ENCODE results near the gene AGO4.
"Not testable (repeated sequence)": the region's sequence is repeated elsewhere in the genome, so short reads cannot be mapped to it uniquely, and the experiment has no call there.

The AGO4 gene

DNA sequence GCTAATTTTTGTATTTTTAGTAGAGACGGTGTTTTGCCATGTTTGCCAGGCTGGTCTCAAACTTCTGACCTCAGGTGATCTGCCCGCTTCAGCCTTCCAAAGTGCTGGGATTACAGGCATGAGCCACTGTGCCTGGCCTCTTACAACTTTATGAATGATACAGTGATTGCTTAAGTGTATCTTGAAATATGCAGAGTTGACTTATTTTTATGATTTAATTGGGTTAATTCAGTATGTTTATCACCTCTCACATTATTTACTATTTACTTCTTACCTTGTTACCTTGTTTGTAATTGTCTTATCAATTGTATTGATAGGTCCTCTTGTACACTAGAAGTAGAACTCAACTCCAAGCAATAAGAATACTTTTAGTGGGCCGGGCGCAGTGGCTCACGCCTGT, 4.9 kb downstream of the AGO4 start:
- not testable (repeated sequence) for DNase-seq

DNA sequence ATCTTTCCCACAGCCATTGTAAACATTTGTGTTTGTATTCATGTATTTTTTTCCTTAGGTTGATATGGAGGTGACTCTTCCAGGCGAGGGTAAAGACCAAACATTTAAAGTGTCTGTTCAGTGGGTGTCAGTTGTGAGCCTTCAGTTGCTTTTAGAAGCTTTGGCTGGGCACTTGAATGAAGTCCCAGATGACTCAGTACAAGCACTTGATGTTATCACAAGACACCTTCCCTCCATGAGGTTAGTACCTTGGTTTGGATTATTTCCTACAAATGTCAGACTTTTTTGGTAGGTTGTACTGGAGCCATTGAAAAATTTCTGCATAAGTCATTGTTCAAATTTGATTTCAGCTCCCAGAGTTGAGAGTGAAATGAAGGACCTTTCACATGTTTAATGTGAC, 17.4 kb downstream of the AGO4 start:
- DNase-seq, result no peak

GRCh38 chr1:35832276-35832905, 24.6 kb downstream of the AGO4 start:
- no peak for DNase-seq

DNA sequence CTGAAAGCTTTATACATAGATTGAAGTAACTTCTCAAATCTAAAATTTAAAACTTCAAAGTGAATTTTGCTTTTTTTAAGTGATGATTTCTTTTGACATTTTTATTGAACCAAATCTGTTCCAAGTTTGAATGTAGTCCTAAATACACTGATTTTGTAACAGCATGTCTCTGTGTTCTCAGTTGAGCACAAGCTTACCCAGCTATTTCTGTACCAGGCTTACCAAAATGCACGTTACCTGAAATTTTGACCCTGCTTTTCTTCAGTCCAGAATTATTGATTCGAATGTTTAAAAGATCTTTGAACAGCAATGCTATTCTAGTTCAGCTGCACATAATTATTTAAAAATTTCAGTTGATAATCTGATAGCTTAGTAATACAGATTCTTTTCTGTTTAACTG, 25.6 kb downstream of the AGO4 start:
- no peak for DNase-seq

DNA sequence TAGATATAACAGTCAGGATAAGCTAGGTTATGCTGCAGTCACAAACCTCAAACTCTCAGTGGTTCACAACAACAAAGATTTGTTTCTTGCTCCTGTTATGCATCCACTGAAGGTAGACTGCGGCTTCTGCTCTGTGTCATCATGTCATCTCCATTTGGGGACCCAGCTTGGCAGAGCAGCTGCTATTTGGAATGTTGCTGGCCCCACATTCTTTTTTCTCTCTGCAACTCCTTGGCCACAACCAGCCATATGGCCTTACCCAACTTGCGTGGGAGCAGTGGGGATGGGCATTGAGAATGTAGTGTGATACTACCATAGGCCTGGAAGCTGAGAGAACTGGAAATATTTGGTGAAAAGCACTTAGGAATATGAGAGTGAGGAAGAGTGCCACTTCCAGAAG, 26.4 kb downstream of the AGO4 start:
- DNase-seq, result no peak

- no peak for DNase-seq
Measured at GRCh38 chr1:35835398-35835797, 27.6 kb downstream of the AGO4 start.

DNA sequence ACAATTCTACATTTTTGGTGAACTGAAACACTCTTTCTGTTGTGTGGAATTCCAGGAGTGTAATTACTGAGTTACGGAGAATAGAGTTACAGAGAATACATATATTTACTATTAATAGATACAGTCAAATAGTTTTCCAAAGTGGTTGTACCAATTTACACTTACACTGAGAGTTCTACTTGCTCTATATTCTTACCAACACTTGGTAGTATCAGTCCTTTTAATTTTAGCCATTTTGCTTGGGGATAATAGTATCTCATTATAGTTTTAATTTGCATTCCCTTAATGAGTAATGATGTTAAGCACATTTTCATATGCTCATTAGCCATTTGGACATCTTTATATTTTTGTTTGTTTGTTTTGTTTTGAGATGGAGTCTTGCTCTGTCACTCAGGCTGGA, 28.9 kb downstream of the AGO4 start:
- no peak for DNase-seq

GRCh38 chr1:35838693-35839245, 31.0 kb downstream of the AGO4 start:
- no peak for DNase-seq

- no peak for DNase-seq
Measured at GRCh38 chr1:35844826-35845225, 37.0 kb downstream of the AGO4 start.

DNA sequence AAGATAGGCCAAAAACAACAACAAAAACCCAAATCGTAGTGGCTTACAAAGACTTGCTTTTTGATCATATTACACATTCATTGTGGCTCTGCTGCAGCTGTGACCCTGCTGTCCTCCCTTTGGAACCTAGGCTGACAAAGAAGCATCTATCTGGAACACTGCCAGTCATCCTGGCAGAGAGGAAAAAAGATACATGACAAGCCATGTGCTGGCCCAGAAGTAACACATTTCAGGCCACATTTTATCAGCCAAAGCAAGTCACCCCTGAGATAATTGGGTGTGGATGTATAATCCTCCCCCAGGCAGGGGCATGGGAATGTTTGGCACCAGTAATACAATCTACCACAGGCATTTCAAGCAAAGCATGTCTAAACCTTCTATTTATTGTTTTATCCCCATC, 38.0 kb downstream of the AGO4 start:
- DNase-seq, result no peak

GRCh38 chr1:35847935-35848565, 40.2 kb downstream of the AGO4 start:
- no peak for DNase-seq

DNA sequence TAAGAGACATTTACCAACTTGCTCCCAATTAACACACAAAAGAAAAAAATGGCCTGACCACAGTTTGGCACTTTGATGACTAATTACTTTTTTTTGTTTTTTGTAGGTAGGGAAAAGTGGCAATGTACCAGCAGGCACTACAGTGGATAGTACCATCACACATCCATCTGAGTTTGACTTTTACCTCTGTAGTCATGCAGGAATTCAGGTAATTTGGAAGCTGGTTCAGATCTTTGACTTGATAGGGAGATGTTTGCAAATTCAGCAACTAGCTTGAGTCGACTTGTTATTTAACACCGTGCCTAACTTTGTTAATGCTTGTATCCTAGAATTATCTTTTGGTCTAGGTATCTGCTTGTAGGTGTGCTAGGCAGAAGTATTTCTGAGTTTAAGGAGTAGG, 42.2 kb downstream of the AGO4 start:
- no peak for DNase-seq

DNA sequence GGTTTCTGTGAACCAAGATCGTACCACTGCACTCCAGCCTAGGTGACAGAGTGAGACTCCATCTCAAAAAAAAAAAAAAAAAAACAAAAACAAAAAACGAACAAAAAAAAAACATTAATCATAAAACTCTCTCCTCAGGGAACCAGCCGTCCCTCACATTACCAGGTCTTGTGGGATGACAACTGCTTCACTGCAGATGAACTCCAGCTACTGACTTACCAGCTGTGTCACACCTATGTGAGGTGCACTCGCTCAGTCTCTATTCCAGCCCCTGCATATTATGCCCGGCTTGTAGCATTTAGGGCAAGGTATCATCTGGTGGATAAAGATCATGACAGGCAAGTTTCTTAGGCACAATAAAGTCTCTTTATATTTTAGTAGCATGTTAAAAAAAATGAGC, 42.9 kb downstream of the AGO4 start:
- no peak for DNase-seq

DNA sequence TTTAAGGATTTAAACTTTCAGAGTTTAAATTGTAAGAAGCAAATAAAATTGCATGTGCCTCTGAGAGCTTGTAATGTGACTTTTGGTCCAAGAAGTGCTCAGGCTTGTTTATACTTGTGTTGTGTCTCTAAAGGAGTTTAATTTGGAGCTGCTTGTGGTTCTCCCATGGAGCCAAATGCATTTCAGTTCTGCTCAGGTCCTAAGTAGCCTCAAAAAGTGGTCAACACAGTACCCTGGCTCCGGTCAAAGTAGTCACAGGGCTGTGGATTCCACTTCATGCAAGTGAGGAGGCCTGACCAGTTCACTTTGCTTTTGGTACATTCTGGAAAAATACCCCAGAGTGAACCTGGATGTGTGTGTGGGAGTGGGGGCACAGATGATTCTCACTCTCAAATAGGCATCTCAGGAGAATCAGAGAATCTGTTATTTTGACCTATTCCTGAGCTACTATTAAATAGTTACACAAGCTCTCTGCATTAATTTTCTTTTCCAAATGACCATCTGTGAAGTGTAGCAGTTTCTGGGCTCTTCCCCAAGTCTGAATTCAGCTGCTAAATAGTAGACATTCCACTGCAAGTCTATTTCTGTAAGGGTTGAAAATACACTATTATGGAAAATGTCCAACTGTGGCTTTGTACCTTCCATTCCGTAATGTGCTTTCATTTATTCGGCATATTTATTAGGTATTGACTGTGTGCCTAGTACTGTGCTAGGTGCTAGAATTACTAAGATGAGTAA, 43.5 kb downstream of the AGO4 start:
- no peak for DNase-seq

DNA sequence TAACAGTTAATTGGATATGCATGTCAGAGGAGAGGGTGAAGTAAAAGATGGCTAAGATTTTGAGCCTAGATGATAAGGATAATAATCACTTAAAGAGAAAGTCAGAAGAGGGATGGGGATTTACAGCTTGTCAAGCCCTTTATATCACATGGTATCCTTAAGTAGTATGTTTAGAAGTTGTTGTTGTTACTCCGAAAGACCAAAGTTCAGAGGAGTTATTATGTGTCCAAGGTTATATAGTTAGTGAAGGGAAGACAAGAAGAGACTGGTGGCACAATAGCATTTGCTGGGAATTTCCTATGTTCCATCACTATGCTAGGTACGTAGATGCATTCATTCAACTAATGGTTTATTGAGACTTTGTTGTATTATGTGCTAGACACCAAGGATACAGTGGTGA, 44.4 kb downstream of the AGO4 start:
- DNase-seq, result no peak

- DNase-seq, result no peak
Measured at GRCh38 chr1:35854989-35855700, 47.3 kb downstream of the AGO4 start.

- no peak for DNase-seq
Measured at GRCh38 chr1:35856964-35857363, 49.1 kb downstream of the AGO4 start.

DNA sequence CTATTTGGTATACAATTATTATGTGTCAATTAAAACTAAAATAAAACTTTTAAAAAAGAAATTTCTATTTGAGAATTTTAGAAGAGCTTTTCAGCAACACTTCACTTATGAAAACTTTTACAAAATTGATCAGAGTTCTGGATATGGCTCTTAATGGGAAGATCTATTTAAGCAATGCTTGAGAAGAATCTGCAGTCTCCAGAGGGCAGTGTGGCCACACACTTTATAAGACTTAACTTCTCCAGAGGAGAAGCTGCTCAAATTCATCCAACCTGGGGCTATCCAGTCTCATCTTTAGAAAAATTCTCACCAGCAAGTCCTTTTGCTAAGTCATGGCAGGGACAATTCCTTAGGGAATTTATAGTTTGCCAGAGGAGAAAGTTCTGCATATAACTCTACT, 50.0 kb downstream of the AGO4 start:
- DNase-seq, result no peak

- DNase-seq, result no peak
Measured at GRCh38 chr1:35860696-35861095, 52.9 kb downstream of the AGO4 start.

GRCh38 chr1:35863136-35863535, 55.3 kb downstream of the AGO4 start:
- no peak for DNase-seq

- DNase-seq, result no peak
Measured at GRCh38 chr1:35863881-35864625, 56.2 kb downstream of the AGO4 start.

- no peak for DNase-seq
Measured at GRCh38 chr1:35864813-35865212, 57.0 kb downstream of the AGO4 start.

DNA sequence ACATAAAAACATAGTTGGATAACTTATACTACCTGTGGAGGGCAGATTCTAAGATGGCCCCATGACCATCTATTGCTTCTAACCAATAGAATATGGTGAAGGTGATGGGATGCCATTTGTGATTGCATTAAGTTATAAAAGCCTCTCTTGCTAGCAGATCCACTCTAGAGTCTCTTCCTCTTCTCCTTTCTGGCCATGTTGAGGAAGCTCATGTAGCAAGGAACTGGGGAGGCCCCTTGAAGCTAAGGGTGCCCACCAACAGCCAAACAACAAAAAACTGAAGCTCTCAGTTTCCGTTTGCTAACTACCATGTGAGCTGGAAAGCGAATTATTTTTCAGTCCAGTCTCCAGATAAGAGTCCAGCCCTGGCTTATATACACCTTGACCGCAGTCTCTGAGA, 59.2 kb downstream of the AGO4 start:
- DNase-seq, result no peak

Measured in amniotic stem cell (primary cell).